Fibroblast of lung (primary cell): Measurements from ENCODE around the gene UBL3. TPM values are rescaled to one million over a fixed set of nuclear protein-coding genes. Genes with fewer than 3 reads are reported as not detected.
A peak's percentile ranks its signal among the peaks of the same experiment; 100 is the strongest.

ENCODE experiments used
- DNase-seq, 2 donors: peaks; one replicate each; pipeline versions ENCODE4 v3.0.0 to v3.0.0-alpha.2; 2010; ENCODE audit warnings: low read depth in 2 of 2
- H2AFZ ChIP-seq: 2 replicates; pipeline ENCODE4 v1.5.1; 2012; ENCODE audit warnings: low read length, control low read depth, inconsistent platforms
- H3K27ac ChIP-seq: 2 replicates; pipeline ENCODE4 v1.5.1; 2011; ENCODE audit warnings: low read length, control low read depth; ENCODE audit not compliant: insufficient read depth
- H3K27me3 ChIP-seq: 2 replicates; pipeline ENCODE4 v1.5.1; 2011; ENCODE audit warnings: mild to moderate bottlenecking, low read length; ENCODE audit not compliant: control insufficient read depth, insufficient read depth
- H3K36me3 ChIP-seq: 2 replicates; pipeline ENCODE4 v1.5.1; 2011; ENCODE audit warnings: low read length; ENCODE audit not compliant: control insufficient read depth, insufficient read depth
- H3K4me1 ChIP-seq: 2 replicates; pipeline ENCODE4 v1.5.1; 2011; ENCODE audit warnings: low read length; ENCODE audit not compliant: control insufficient read depth, insufficient read depth; ENCODE audit errors: extremely low read depth
- H3K4me2 ChIP-seq: 2 replicates; pipeline ENCODE4 v1.5.1; 2011; ENCODE audit warnings: low read length, control low read depth; ENCODE audit not compliant: insufficient read depth; ENCODE audit errors: extremely low read depth
- H3K4me3 ChIP-seq, 4 experiments: fragments of 200-600 bp in 1 of 4; sonication (generic) in 1 of 4; replicated peaks in 1 of 4; 2 replicates each; pipeline ENCODE4 v1.5.1; 2011 to 2016; ENCODE audit warnings: low read length in 4 of 4, low read depth in 3 of 4, mild to moderate bottlenecking in 3 of 4, control low read depth in 2 of 4, inconsistent platforms in 1 of 4, mixed read lengths in 1 of 4; ENCODE audit not compliant: insufficient read depth in 1 of 4; ENCODE audit errors: control extremely low read depth in 1 of 4
- H3K79me2 ChIP-seq: 2 replicates; pipeline ENCODE4 v1.5.1; 2012; ENCODE audit warnings: mild to moderate bottlenecking, low read length, inconsistent platforms; ENCODE audit not compliant: control insufficient read depth, insufficient read depth
- H3K9ac ChIP-seq: 2 replicates; pipeline ENCODE4 v1.5.1; 2011; ENCODE audit warnings: mild to moderate bottlenecking, low read length, control low read depth; ENCODE audit not compliant: insufficient read depth
- H3K9me3 ChIP-seq: 2 replicates; pipeline ENCODE4 v1.5.1; 2012; ENCODE audit warnings: low read depth, low read length; ENCODE audit not compliant: control insufficient read depth, insufficient read depth
- H4K20me1 ChIP-seq: 2 replicates; pipeline ENCODE4 v1.5.1; 2011; ENCODE audit warnings: low read length; ENCODE audit not compliant: control insufficient read depth, insufficient read depth; ENCODE audit errors: extremely low read depth
- EZH2 ChIP-seq: IDR thresholded peaks from 2 replicates; pipeline ENCODE4 v1.5.1; 2012; ENCODE audit warnings: low read length, control low read depth, mild to moderate bottlenecking; ENCODE audit errors: missing control alignments
- polyA plus RNA-seq, 2 donors: library from polyadenylated mRNA; depleted of rRNA in 1 of 2; stranded (reverse) in 1 of 2; unstranded in 1 of 2; fragments of >200 nt; gene quantifications; 2 replicates each; pipeline ENCODE4 v1.2.1, GENCODE V29; 2011 to 2012; ENCODE audit warnings: missing spikeins in 1 of 2
- total RNA-seq: library from RNA; depleted of rRNA; stranded (reverse); fragments of >200 nt; gene quantifications from 2 replicates; pipeline ENCODE4 v1.2.1, GENCODE V29; 2014
- TF ChIP-seq, protein P1 (sequence below), 2 donors: IDR thresholded peaks in 1 of 2; conservative IDR thresholded peaks in 1 of 2; 1 replicate in 1 of 2; 2 replicates in 1 of 2; pipeline ENCODE4 v1.5.1; 2011 to 2012; ENCODE audit warnings: low read length in 2 of 2, control low read depth in 1 of 2, inconsistent platforms in 1 of 2, low read depth in 1 of 2, mild to moderate bottlenecking in 1 of 2

The UBL3 gene
- total and polyA plus RNA-seq, 2 donors (not counting 1 experiment from before 2014, with no cell fraction given): 10.7 to 18.3 TPM

DNA sequence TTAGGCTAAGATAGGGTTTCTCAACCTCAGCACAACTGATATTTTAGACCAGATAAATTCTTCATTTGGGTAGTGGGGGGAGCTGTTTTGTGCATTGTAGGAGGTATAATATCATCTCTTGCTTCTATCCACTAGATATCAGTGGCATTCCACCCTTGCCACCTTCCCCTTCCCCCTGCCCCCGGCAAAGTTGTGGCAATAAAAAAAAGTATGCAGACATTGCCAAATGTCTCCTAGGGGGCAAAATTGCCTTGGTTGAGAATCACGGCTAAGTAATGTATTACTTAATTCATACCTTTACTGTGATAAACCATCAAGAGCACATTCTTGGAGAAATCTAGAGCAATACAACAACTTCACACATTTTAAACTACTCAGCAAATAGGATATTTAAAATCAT lies 51.4 kb downstream of the UBL3 start:
- Histone ChIP-seq H3K4me3 (no peak overlapping the region), H3K4me2 (no peak overlapping the region), H2AFZ (no peak overlapping the region), H3K9ac (no peak overlapping the region), H4K20me1 (no peaks in the 10 kb centered on the region), H3K27ac (no peak overlapping the region), H3K27me3 (no peaks in the 10 kb centered on the region), H3K4me1 (no peaks in the 10 kb centered on the region), H3K79me2 (peaks cover 8% of the 10 kb centered on the region), H3K9me3 (no peaks in the 10 kb centered on the region), H3K36me3 (no peaks in the 10 kb centered on the region)
- no peak for DNase-seq
- no peak for TF ChIP-seq EZH2
- TF ChIP-seq, protein P1, sequence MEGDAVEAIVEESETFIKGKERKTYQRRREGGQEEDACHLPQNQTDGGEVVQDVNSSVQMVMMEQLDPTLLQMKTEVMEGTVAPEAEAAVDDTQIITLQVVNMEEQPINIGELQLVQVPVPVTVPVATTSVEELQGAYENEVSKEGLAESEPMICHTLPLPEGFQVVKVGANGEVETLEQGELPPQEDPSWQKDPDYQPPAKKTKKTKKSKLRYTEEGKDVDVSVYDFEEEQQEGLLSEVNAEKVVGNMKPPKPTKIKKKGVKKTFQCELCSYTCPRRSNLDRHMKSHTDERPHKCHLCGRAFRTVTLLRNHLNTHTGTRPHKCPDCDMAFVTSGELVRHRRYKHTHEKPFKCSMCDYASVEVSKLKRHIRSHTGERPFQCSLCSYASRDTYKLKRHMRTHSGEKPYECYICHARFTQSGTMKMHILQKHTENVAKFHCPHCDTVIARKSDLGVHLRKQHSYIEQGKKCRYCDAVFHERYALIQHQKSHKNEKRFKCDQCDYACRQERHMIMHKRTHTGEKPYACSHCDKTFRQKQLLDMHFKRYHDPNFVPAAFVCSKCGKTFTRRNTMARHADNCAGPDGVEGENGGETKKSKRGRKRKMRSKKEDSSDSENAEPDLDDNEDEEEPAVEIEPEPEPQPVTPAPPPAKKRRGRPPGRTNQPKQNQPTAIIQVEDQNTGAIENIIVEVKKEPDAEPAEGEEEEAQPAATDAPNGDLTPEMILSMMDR (conservative IDR thresholded peaks at IDR 0.05 in 1 of 2, IDR thresholded peaks at IDR 0.05 in 1 of 2; ENCODE audit: low read depth in 1 of 2, low read length in 2 of 2): no peak

GRCh38 chr13:29791997-29792780 lies 58.2 kb downstream of the UBL3 start:
- Histone ChIP-seq H3K27ac (no peak overlapping the region), H3K9me3 (no peaks in the 10 kb centered on the region), H3K4me1 (no peaks in the 10 kb centered on the region), H4K20me1 (no peaks in the 10 kb centered on the region), H3K79me2 (peaks cover 2% of the 10 kb centered on the region), H3K27me3 (no peaks in the 10 kb centered on the region), H3K9ac (no peak overlapping the region), H3K4me2 (no peak overlapping the region), H3K4me3 (no peak overlapping the region), H2AFZ (no peak overlapping the region), H3K36me3 (no peaks in the 10 kb centered on the region)
- TF ChIP-seq, protein P1 (conservative IDR thresholded peaks at IDR 0.05 in 1 of 2, IDR thresholded peaks at IDR 0.05 in 1 of 2; ENCODE audit: low read depth in 1 of 2, low read length in 2 of 2): no peak
- no peak for TF ChIP-seq EZH2
- DNase-seq: peak; percentile 27 to 65

- Histone ChIP-seq H4K20me1 (no peaks in the 10 kb centered on the region), H3K4me1 (no peaks in the 10 kb centered on the region), H3K4me3 (no peak overlapping the region), H3K27ac (no peak overlapping the region), H3K79me2 (peaks cover 2% of the 10 kb centered on the region), H3K9ac (no peak overlapping the region), H3K4me2 (no peak overlapping the region), H3K27me3 (no peaks in the 10 kb centered on the region), H3K36me3 (no peaks in the 10 kb centered on the region), H2AFZ (no peak overlapping the region), H3K9me3 (no peaks in the 10 kb centered on the region)
- DNase-seq: no peak
- TF ChIP-seq, protein P1 (conservative IDR thresholded peaks at IDR 0.05 in 1 of 2, IDR thresholded peaks at IDR 0.05 in 1 of 2; ENCODE audit: low read depth in 1 of 2, low read length in 2 of 2): no peak
- TF ChIP-seq EZH2: no peak
Measured at GRCh38 chr13:29791508-29791907, 58.9 kb downstream of the UBL3 start.
